SKM-1 (cell line): ENCODE data around the gene KIF5A.

Experiments used
- DNase-seq: peaks from one replicate; lab custom pipeline; 2025; ENCODE audit not compliant: unreplicated experiment; lab: John Stamatoyannopoulos, UW

Gene KIF5A

DNA sequence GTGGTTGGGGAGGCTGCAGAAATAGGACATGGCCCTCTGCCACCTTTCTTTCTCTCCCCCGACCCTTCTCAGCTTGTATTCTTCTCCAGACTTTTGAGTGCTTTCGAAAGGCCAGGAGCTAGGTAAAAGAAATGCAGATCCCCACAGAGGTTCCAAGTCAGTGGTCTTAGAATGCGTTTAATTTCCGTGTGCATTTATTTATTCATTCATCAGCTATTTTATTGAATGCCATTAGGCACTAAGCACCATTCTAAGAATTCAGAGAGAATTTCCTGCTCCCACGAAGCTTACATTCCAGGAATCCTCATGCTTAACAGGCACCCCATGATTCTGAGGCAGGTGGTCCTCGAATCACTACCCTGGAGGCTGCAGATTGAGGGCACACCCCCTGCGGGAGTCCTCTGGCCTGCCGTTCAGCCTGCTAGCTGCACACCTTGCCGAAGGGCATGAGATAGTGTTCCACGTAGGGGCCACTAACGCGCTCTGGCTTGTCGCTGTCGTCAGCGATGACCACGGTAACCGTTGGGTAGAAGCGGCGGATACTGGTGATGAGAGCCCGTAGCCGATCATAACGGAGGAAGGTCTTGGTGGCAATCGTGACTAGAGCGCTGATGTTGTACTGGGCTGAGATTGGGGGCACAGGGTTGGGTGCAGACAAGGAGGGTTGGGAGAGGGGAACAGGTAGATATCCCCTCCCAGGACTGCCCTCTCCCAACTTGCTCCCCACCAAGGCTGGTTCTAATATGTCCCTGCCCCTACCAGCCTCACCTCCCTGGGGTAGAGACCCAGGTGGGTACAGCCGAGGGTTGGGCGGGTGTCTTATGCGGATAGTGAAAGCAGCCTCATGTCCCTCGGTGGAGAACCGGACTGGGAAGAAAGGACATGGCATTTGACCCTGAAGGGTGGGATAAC lies 78.7 kb downstream of the KIF5A start:
- no peak for DNase-seq

DNA sequence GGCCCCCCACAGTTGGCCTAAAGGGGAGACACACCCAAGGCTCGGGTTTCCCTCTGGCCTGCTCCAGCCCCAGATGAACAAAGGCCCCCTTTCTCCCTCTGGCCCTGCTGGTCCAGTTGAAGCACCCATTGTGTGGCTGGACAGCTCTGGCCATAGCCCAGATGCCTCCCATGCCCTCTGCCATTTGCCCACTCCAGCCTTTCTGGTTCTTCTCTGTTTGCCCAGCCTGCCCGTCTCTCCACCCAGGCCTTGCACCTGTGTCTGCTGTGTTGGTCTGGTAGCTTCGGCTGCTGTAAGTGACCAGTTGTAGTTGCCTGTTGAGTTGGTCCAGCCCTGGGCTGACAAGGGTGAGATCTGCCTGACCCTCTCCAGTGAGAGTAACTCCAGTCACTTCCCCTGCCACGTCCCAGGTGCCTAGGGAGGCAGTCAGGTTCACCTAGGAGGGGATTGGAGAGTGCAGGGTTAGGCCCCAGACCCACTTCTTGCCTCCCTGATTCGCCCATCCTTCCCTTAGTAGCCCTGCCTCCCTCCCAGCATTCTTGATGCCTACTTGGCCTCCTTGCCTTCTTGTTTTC lies 80.1 kb downstream of the KIF5A start:
- DNase-seq = no peak

DNA sequence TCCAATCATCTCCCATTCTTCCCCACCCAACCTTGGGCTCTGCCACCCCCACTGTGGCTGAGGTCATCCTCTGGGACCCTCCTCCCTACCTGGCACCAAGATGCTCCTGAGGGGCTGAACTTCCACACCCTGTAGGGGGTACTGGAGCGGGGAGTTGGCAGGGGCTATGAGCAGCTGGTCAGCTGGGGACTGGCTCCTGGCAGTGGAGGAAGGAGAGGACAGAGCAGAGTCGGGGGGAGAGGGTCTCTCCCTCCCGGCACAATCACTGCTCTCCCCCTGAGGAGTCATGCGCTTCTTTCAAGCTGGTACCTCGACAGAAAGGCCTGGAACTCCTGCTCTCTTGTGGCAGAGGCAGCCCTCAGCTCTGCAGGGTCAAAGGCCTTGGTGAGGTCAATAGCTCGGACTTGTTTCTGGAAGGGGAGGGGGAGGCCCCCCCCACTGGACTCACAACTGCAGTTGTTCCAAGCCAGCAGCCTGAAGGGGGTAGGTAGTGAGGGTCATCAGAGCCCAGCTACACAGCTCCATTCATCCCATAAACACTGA lies 81.1 kb downstream of the KIF5A start:
- no peak for DNase-seq

DNA sequence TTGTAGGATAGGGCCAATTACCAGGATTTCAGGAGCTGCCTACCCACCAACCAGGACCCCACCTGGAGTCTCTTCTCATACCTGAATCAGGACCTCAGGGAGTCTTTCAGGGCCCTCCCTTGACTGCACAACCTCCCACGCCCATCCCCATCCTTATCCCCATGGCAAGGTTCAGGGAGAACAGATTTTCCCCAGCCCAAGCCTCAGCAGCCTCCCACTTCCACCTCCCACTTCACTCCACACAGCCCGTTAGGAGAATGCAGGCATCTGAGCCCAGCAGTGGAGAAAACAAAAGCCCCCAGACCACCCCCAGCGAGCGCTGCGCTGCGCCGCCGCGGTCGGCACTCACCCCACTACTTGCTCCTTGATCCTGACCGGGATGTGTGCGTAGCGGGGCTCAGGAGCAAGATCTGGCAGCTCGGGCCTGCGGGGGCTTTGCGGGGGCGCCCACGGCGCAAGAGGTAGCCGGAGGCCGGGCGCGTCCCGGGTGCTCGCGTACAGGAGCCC lies 81.8 kb downstream of the KIF5A start:
- no peak for DNase-seq

DNA sequence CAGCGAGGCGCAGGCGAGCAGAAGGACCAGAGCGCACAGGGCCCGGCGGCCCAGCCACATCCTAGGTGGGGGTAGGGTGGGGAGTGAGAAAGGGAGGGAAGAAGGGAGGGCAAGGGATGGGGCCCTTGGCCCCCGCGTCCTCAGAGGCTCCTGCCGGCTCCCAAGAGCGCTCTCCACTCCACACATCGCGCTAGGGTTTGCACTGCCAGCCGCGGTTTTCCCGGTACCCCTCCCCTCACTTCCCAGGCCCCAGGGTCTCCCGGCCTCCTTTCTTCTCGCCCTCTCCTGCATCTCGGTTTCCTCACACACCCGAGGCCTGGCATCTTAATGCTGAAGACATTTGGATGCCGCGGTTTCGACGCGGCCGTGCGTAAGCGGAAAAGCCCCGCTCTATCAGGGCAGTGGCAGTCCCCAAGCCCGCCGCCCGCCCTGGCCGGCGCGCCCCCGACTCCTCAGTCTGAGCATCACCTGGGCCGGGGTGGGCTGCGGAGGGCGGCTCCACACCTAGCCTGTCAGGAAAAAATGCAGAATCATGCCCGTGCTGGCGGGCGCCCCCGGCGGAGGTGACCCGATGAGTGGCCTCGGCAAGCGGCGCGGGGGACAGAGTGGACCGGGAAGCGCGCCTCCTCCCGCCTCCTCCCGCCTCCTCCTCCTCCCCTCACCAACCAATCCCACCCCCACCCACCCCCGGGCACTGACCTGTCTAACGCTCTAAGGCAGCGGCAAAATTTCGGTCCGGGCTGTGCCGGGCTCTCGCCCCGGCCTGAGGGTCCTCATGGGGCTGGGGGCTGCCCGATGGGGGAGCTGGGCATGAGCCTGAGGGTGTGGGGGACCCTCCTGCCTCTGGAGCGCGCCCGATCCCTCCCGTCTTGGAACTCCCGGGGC lies 82.5 kb downstream of the KIF5A start:
- DNase-seq = no peak

DNA sequence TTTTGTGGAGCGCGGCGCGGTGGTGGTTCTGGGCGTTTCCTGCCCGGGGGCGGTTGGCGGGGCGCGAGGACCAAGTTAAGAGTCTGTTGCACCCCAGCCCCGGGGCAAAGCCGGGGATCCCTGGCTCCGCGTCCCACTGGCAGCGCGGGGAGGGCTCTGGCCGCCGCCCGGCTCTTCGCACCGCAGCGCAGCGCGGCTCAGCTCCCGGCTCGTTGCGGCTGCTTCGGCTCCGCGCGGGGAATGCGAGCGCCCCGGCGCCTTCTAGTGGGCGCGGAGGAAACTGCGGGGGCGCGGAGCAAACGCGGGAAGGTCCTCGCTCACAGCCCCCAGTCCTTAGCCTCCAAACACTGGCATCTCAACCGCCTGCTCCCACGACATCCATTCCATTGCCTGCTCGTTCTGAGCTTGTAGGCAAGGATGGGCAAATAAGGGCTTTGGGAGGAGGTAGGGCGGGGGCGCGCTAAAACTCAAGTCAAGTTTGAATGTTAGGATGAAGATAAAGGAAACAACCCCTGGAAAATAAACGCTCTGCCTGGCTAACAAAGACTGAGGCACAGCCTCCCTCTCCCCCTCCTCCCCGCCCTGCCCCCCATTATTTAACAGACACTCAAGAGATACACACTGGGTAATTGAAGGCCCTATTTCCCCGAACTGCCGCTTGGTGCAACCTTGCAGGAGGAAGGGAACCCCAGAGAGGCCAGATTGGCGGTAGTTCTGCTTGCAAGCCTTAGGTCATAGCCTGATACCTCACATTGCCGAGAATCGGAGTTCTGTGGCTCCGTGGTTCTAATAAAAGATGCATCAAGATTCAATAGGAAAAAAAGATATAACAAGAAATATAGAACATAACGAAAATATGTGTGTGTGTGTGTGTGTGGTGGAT lies 83.4 kb downstream of the KIF5A start, which contains the start of gene B4GALNT1:
Gene B4GALNT1, minus strand, starts transcription at position 244 of the 883 bp plus-strand sequence. CDS start 1,069 bp downstream, outside the sequence.
- DNase-seq = no peak
